Uterus (tissue), 2 donors: ENCODE results near the gene NOX5.

Experiments used
- POLR2A ChIP-seq, 2 donors: fragments of 450-650 bp; IDR thresholded peaks; one replicate each; pipeline ENCODE4 v1.6.1; 2016; ENCODE audit warnings: antibody characterized with exemption in 2 of 2, mild to moderate bottlenecking in 1 of 2, moderate library complexity in 1 of 2
- TF ChIP-seq, protein P1 (sequence below), 4 experiments: fragments of 200-600 bp in 2 of 4; fragments of 450-650 bp in 2 of 4; sonication (generic) in 2 of 4; IDR thresholded peaks; one replicate each; pipeline ENCODE4 v1.5.1; 2016 to 2019; ENCODE audit warnings: antibody characterized with exemption in 4 of 4, mild to moderate bottlenecking in 2 of 4, moderate library complexity in 1 of 4

DNA sequence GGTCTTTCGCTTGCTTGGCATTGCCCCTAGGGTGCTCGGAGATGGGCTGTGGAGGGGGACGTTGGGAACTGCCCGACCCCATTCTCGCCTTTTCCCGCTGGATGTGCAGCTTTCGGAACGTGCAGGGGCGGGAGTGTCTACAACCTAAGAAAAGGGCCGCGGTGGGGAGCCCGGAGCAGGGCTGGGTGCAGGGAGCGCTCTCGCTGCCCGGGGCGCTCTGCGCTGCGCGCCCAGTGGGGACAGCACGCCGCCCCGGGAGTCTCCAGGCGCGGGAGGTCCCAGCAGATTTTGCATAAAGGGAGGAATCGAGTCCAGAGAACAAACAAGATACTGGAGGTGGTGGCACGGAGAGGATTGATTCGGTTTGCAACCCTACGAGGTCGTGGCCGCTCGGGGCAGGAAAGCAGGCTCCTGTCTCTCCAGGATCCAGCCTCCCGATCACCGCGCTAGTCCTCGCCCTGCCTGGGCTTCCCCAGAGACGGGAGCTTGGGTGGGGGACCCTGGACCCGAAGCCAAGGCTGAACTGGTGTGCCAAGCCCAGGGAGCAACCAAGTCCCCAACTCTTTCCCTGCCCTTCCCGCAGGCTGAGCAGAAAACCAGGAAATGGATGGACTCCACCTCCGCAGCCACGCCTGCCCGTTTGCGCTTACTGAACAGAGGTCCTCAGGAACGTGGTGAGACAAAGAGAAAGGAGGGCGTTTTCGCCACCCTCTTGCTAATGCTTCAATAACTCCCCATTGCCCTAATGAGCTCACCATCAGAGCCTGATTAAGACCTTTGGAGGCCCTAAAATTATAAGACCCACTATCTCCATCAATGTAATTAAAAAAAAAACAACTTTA lies 59.7 kb downstream of the NOX5 start:
- TF ChIP-seq, protein P1, sequence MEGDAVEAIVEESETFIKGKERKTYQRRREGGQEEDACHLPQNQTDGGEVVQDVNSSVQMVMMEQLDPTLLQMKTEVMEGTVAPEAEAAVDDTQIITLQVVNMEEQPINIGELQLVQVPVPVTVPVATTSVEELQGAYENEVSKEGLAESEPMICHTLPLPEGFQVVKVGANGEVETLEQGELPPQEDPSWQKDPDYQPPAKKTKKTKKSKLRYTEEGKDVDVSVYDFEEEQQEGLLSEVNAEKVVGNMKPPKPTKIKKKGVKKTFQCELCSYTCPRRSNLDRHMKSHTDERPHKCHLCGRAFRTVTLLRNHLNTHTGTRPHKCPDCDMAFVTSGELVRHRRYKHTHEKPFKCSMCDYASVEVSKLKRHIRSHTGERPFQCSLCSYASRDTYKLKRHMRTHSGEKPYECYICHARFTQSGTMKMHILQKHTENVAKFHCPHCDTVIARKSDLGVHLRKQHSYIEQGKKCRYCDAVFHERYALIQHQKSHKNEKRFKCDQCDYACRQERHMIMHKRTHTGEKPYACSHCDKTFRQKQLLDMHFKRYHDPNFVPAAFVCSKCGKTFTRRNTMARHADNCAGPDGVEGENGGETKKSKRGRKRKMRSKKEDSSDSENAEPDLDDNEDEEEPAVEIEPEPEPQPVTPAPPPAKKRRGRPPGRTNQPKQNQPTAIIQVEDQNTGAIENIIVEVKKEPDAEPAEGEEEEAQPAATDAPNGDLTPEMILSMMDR (IDR thresholded peaks at IDR 0.05): no peak
- TF ChIP-seq POLR2A (IDR thresholded peaks at IDR 0.05): no peak
